ENCODE results near the gene LGALS9.

DNA sequence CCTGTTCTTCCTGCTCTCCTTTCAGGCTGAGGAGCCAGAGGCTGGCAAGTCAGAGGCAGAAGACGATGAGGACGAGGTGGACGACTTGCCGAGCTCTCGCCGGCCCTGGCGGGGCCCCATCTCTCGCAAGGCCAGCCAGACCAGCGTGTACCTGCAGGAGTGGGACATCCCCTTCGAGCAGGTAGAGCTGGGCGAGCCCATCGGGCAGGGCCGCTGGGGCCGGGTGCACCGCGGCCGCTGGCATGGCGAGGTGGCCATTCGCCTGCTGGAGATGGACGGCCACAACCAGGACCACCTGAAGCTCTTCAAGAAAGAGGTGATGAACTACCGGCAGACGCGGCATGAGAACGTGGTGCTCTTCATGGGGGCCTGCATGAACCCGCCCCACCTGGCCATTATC is 25.6 kb upstream of the LGALS9 start:
- TF ChIP-seq POLR2A (IDR thresholded peaks at IDR 0.05): no peak
- TF ChIP-seq, protein P1, sequence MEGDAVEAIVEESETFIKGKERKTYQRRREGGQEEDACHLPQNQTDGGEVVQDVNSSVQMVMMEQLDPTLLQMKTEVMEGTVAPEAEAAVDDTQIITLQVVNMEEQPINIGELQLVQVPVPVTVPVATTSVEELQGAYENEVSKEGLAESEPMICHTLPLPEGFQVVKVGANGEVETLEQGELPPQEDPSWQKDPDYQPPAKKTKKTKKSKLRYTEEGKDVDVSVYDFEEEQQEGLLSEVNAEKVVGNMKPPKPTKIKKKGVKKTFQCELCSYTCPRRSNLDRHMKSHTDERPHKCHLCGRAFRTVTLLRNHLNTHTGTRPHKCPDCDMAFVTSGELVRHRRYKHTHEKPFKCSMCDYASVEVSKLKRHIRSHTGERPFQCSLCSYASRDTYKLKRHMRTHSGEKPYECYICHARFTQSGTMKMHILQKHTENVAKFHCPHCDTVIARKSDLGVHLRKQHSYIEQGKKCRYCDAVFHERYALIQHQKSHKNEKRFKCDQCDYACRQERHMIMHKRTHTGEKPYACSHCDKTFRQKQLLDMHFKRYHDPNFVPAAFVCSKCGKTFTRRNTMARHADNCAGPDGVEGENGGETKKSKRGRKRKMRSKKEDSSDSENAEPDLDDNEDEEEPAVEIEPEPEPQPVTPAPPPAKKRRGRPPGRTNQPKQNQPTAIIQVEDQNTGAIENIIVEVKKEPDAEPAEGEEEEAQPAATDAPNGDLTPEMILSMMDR (IDR thresholded peaks at IDR 0.05): no peak
